HepG2 (cell line): Measurements from ENCODE around the gene RERE.

Experiments used
- CAMTA2 ChIP-seq: sonication (generic); formaldehyde crosslinking; IDR thresholded peaks from 2 replicates; pipeline ENCODE4 v1.4.0; 2020; ENCODE audit warnings: mild to moderate bottlenecking, missing genetic modification reagents, borderline replicate concordance
- EZH2 ChIP-seq: conservative IDR thresholded peaks from 2 replicates; pipeline ENCODE4 v1.6.1; 2012; ENCODE audit warnings: mild to moderate bottlenecking, low read depth, low read length, moderate library complexity
- HDAC1 ChIP-seq: sonication (generic); formaldehyde crosslinking; IDR thresholded peaks from 2 replicates; pipeline ENCODE4 v1.5.1; 2020; ENCODE audit warnings: mild to moderate bottlenecking, missing genetic modification reagents
- MEF2D ChIP-seq: sonication (generic); formaldehyde crosslinking; IDR thresholded peaks from 2 replicates; pipeline ENCODE4 v1.5.1; 2020; ENCODE audit warnings: mild to moderate bottlenecking, missing genetic modification reagents
- NAIF1 ChIP-seq: sonication (generic); formaldehyde crosslinking; IDR thresholded peaks from 2 replicates; pipeline ENCODE4 v1.5.0; 2020; ENCODE audit warnings: mild to moderate bottlenecking, missing genetic modification reagents, borderline replicate concordance
- RAD51 ChIP-seq: fragments of 450-650 bp; IDR thresholded peaks from 2 replicates; pipeline ENCODE4 v1.6.1; 2016; ENCODE audit warnings: borderline replicate concordance
- SMC3 ChIP-seq: IDR thresholded peaks from 2 replicates; pipeline ENCODE4 v1.6.1; 2011; ENCODE audit warnings: low read length, improper control_type of control experiment
- ZNF253 ChIP-seq: sonication (generic); formaldehyde crosslinking; IDR thresholded peaks from 2 replicates; pipeline ENCODE4 v1.8.0; 2022; ENCODE audit warnings: mild to moderate bottlenecking, missing genetic modification reagents, borderline replicate concordance
- ZNF274 ChIP-seq: sonication (generic); formaldehyde crosslinking; IDR thresholded peaks from 2 replicates; pipeline ENCODE4 v1.5.1; 2020; ENCODE audit warnings: mild to moderate bottlenecking, missing genetic modification reagents
- ZNF598 ChIP-seq: sonication (generic); formaldehyde crosslinking; IDR thresholded peaks from 2 replicates; pipeline ENCODE4 v1.5.1; 2020; ENCODE audit warnings: mild to moderate bottlenecking, missing genetic modification reagents, borderline replicate concordance
- TF ChIP-seq, protein P1 (sequence below), 2 experiments: sonication (generic) in 1 of 2; formaldehyde crosslinking in 1 of 2; IDR thresholded peaks; 2 replicates each; pipeline versions ENCODE4 v1.5.1 to v1.6.1; 2011 to 2020; ENCODE audit warnings: borderline replicate concordance in 1 of 2, low read depth in 1 of 2, low read length in 1 of 2, mild to moderate bottlenecking in 1 of 2, missing genetic modification reagents in 1 of 2, moderate library complexity in 1 of 2
- TF ChIP-seq, protein P2 (sequence below): sonication (generic); formaldehyde crosslinking; IDR thresholded peaks from 2 replicates; pipeline ENCODE4 v1.8.1; 2023; ENCODE audit warnings: mild to moderate bottlenecking, missing genetic modification reagents
- TF ChIP-seq, protein P3 (sequence below), 2 experiments: IDR thresholded peaks; 2 replicates each; pipeline ENCODE4 v1.6.1; 2011 to 2012; ENCODE audit warnings: low read length in 2 of 2, borderline replicate concordance in 1 of 2, low read depth in 1 of 2, mild to moderate bottlenecking in 1 of 2, moderate library complexity in 1 of 2

DNA sequence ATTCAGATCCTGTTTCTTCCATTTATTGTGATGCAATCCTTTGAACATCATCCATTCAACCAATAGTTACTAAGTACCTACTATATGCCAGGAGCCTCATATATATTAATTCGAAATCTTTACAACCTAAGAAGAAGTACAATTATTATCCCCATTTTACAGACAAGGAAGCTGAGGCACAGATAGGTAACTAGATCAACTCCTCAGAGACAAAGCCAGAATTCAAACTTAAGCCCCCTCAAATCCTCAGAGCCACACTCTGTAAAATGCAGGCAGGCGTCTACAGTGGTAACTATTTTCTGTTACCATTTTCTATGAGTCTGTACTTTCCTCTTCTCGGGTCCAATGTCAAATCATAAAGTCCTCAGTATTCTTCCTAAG lies 391.7 kb downstream of the RERE start:
- TF ChIP-seq, protein P1, sequence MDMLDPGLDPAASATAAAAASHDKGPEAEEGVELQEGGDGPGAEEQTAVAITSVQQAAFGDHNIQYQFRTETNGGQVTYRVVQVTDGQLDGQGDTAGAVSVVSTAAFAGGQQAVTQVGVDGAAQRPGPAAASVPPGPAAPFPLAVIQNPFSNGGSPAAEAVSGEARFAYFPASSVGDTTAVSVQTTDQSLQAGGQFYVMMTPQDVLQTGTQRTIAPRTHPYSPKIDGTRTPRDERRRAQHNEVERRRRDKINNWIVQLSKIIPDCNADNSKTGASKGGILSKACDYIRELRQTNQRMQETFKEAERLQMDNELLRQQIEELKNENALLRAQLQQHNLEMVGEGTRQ (IDR thresholded peaks at IDR 0.05; ENCODE audit: low read depth, low read length): no peak
- TF ChIP-seq, protein P1 (CRISPR knock-in tag; IDR thresholded peaks at IDR 0.05; ENCODE audit: borderline replicate concordance): no peak
- TF ChIP-seq, protein P2, sequence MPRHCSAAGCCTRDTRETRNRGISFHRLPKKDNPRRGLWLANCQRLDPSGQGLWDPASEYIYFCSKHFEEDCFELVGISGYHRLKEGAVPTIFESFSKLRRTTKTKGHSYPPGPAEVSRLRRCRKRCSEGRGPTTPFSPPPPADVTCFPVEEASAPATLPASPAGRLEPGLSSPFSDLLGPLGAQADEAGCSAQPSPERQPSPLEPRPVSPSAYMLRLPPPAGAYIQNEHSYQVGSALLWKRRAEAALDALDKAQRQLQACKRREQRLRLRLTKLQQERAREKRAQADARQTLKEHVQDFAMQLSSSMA: no peak
- TF ChIP-seq MEF2D (CRISPR knock-in tag) (no peak), HDAC1 (CRISPR knock-in tag) (no peak), CAMTA2 (CRISPR knock-in tag) (no peak), ZNF253 (no peak), EZH2 (no peak), SMC3 (no peak), RAD51 (no peak), ZNF598 (CRISPR knock-in tag) (no peak), ZNF274 (CRISPR knock-in tag) (no peak), NAIF1 (CRISPR knock-in tag) (no peak)
- TF ChIP-seq, protein P3, sequence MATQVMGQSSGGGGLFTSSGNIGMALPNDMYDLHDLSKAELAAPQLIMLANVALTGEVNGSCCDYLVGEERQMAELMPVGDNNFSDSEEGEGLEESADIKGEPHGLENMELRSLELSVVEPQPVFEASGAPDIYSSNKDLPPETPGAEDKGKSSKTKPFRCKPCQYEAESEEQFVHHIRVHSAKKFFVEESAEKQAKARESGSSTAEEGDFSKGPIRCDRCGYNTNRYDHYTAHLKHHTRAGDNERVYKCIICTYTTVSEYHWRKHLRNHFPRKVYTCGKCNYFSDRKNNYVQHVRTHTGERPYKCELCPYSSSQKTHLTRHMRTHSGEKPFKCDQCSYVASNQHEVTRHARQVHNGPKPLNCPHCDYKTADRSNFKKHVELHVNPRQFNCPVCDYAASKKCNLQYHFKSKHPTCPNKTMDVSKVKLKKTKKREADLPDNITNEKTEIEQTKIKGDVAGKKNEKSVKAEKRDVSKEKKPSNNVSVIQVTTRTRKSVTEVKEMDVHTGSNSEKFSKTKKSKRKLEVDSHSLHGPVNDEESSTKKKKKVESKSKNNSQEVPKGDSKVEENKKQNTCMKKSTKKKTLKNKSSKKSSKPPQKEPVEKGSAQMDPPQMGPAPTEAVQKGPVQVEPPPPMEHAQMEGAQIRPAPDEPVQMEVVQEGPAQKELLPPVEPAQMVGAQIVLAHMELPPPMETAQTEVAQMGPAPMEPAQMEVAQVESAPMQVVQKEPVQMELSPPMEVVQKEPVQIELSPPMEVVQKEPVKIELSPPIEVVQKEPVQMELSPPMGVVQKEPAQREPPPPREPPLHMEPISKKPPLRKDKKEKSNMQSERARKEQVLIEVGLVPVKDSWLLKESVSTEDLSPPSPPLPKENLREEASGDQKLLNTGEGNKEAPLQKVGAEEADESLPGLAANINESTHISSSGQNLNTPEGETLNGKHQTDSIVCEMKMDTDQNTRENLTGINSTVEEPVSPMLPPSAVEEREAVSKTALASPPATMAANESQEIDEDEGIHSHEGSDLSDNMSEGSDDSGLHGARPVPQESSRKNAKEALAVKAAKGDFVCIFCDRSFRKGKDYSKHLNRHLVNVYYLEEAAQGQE (IDR thresholded peaks at IDR 0.05; ENCODE audit: borderline replicate concordance in 1 of 2, low read depth in 1 of 2, low read length in 2 of 2): no peak
